ENCODE measurements around the gene SRD5A1.

SRD5A1 gene

DNA sequence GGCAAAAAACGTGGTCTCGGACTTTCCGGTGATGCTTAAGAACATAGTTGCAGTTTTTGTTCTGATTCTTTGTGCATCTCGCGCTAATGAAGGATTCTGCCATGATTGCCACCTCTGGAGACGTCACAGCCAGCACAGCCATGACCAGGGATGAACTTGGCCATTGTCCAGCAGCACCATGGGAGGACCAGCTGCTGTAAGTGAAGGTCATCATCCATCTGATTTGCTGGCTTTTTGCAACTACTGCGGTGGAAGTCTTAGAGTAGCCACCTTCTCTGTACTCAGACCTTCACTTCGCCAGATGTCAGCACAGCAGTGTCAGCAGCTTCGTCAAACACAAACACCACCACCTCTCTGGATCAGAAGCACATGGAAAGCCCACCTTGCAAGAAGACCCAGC, 46.1 kb upstream of the SRD5A1 start:
- DNase-seq (ENCODE audit: extremely low read depth, low read depth) = no peak
- TF ChIP-seq, protein P1, sequence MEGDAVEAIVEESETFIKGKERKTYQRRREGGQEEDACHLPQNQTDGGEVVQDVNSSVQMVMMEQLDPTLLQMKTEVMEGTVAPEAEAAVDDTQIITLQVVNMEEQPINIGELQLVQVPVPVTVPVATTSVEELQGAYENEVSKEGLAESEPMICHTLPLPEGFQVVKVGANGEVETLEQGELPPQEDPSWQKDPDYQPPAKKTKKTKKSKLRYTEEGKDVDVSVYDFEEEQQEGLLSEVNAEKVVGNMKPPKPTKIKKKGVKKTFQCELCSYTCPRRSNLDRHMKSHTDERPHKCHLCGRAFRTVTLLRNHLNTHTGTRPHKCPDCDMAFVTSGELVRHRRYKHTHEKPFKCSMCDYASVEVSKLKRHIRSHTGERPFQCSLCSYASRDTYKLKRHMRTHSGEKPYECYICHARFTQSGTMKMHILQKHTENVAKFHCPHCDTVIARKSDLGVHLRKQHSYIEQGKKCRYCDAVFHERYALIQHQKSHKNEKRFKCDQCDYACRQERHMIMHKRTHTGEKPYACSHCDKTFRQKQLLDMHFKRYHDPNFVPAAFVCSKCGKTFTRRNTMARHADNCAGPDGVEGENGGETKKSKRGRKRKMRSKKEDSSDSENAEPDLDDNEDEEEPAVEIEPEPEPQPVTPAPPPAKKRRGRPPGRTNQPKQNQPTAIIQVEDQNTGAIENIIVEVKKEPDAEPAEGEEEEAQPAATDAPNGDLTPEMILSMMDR (IDR thresholded peaks at IDR 0.05; ENCODE audit: low read depth, low read length, missing control alignments) = no peak
- no peak overlapping the region for H3K4me3 ChIP-seq (replicated peaks; ENCODE audit: low read depth, low read length)

DNA sequence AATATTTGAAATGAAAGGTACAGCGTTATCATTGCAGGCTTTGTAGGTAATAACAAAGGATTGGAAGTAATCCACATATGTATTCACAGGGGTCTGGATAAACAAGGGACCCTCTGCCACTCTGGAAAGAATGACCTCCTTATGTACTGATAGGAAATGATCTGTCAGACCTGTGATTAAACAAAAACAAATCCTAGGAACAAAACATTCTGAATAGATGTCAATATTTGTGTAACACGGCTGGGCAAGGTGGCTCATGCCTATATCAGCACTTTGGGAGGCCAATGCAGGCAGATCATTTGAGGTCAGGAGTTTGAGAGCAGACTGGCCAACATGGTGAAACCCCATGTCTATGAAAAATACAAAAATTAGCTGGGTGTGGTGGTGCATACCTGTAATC, 42.7 kb upstream of the SRD5A1 start:
- TF ChIP-seq, protein P1 (IDR thresholded peaks at IDR 0.05; ENCODE audit: low read depth, low read length, missing control alignments) = no peak
- no peak for DNase-seq (ENCODE audit: extremely low read depth, low read depth)
- no peak overlapping the region for H3K4me3 ChIP-seq (replicated peaks; ENCODE audit: low read depth, low read length)

DNA sequence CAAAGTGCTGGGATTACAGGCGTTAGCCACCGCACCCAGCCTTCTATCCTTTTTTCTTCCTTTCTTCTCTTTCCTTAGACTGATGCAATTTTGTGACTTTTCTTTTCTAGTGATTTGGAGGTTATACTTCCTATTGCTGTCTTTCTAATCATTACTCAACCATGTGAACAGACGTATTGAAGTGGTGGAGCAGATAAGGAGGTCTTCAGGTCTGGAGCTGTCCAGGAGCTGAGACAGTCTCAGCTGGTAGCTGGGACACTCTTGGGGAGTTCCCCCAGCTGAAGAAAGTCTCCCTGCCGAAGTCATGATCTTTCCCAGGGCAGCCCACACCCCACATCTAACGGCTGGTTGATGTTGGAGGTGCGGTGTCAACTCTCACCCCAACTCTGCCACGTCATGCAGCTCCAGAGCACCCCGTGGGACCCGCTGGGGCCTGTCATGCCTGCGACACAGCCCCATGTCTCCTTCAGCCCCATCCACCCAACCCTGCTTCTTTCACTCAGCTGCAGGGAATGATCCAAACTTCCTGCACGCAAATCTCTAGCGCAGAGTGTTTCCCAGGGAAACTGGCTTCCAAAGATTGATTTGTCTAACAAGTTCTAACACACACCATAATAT, 41.5 kb upstream of the SRD5A1 start:
- no peak for DNase-seq (ENCODE audit: extremely low read depth, low read depth)
- H3K4me3 ChIP-seq (replicated peaks; ENCODE audit: low read depth, low read length) = no peak overlapping the region
- TF ChIP-seq, protein P1 (IDR thresholded peaks at IDR 0.05; ENCODE audit: low read depth, low read length, missing control alignments) = no peak

DNA sequence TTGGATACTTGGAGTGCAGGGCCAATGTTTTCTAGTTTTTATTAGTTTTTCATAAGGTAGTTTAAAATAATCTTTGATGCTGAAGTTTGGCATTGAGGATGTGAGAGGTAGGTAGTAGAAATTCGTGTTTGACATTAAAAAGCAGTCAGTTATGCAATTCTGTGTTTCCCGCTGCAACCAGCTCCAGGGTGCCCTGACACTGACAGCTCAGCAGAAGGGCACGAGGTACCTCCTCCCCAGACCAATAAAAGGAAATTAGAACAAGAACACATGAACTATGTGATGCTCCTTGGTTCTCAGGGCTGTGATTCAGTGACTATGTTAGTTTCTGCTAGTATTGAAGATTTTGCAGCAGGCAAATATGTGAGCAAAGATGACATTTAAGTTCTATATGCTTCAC, 40.6 kb upstream of the SRD5A1 start:
- DNase-seq (ENCODE audit: extremely low read depth, low read depth) = no peak
- TF ChIP-seq, protein P1 (IDR thresholded peaks at IDR 0.05; ENCODE audit: low read depth, low read length, missing control alignments) = no peak
- no peak overlapping the region for H3K4me3 ChIP-seq (replicated peaks; ENCODE audit: low read depth, low read length)

DNA sequence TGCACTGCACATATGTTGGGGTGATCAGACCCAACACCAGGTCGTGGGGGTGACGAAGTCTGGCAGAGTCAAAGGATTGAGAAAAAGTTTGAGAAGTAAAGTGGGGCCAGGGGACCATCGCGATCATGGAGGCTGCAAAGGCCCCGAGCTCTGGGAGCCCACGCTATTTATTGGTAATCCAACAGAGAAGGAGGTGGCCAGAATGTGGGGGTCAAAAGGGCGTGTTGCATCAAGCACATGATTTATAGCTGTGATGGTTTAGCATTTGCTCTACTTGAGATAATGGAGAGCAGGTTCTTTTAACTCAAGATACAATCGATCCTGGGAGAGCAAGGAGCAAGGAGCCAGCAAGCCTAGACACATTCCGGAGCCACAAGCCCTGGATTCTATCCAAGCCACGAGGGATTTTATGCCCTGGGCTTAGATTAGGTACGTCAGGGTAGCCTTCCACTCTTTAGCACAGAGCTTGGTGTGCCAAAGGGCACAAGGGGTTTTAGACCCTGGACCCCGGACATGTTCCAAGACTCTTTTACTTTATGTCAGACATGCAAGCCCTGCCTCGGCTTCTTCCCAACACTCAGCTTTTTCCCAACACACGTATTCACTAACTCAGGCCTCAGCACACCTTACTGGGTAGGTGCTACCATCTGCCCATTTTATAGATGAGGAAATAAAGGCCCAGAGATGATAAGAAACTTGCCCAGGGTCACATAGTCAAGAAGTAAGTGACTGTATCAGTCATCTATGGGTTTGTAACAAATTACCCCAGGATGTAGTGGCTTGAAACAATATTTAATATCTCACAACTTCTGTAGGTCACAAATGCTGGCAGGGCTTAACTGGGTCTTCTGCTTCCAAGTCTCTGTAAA, 39.9 kb upstream of the SRD5A1 start:
- TF ChIP-seq, protein P1 (IDR thresholded peaks at IDR 0.05; ENCODE audit: low read depth, low read length, missing control alignments) = no peak
- no peak overlapping the region for H3K4me3 ChIP-seq (replicated peaks; ENCODE audit: low read depth, low read length)
- DNase-seq (ENCODE audit: extremely low read depth, low read depth) = no peak

DNA sequence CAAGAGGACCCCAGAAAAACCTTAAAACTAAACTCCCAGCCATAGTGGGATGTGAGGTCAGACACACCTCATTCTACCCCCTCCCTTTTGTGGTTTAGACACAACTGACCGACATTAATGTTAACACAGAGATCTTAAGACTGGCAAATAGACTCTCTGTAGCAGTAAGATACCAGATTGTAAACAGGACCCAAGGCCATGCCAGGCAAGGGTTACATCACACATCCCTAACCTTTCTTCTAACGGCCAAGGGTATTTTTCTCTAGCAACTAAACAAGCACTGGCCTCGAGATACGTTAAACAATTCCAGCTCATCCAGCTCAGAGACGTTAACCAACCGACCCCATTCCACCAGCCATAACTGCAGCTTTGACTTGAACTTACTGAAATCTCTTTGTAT, 39.2 kb upstream of the SRD5A1 start:
- H3K4me3 ChIP-seq (replicated peaks; ENCODE audit: low read depth, low read length) = no peak overlapping the region
- TF ChIP-seq, protein P1 (IDR thresholded peaks at IDR 0.05; ENCODE audit: low read depth, low read length, missing control alignments) = no peak
- DNase-seq (ENCODE audit: extremely low read depth, low read depth) = no peak

Data from HFF-Myc (cell line).